HG03457 (cell line): ENCODE data around the gene GAB2.
A peak's percentile ranks its signal among the peaks of the same experiment; 100 is the strongest.

Experiments
- ATAC-seq: cut with Tn5 transposase; IDR thresholded peaks from one replicate; pipeline ENCODE4 v1.9.1; 2021; ENCODE audit warnings: moderate number of reproducible peaks; ENCODE audit not compliant: unreplicated experiment

GAB2 gene

DNA sequence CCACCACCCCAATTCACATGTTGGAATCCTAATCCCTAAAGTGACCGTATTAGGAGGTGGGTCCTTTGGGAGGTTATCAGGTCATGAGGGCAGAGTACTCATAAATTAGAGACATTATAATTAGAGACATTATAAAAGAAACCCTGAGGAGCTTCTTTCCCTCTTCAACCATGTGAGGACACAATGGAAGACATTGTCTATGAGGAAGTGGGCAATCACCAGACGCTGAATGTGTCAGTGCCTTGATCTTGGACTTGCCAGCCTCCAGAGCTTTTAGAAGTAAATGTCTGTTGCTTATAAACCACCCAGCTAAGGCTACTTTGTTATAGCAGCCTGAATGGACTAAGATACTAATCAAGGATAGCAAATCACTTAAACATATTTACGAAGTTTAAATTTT lies 14.8 kb downstream of the GAB2 start:
- no peak for ATAC-seq

DNA sequence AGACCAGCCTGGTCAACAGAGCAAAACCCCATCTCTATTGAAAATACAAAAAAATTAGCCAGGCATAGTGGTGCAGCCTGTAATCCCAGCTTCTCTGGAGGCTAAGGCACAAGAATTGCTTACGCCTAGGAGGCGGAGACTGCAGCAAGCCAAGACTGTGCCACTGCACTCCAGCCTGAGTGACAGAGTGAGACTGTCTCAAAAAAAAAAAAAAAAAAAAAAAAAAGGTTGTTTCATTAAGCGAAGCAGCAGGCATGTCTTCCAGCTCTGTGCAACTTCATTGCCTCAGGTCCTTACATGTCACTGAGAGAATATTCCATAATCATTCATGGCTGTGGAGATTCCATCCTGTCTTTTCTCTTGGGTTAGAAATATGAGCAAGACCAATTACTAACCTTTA lies 16.9 kb downstream of the GAB2 start:
- no peak for ATAC-seq

DNA sequence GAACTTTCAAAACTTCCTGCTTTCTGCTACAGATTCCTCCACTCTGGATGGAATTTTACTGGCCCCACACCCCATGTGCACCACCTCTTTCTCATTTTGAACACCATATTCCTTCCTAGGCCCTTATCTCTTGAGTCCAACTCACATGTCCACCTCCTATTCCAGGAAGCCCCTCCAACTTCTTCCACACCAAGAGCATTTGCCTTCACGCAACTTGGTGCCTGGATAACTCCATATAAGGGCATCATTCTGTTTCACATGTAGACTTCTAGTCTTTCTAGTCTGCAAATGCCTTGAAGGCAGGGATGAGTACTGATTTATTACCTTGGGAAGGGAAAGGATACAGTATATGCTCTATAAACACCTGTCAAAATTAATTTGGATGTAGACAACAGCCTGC lies 17.5 kb downstream of the GAB2 start:
- ATAC-seq = no peak

DNA sequence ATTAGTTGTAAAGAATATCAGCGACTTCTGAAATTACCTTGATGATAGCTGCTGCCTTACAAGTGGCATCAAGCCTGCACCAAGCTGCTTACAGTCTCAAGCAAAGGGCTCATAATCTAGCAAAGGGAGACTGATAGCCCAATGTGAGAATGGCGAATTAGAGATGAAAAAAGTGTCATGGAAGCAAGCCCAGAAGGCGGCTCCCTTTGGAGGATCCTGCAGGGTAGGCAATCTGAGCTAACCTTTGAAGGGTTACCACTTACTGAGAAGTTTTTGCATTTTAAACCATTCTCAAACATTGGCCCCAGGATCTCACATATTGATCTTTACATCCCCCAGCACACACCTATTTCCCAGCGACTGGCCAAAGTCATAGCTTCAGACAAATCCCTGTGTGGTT lies 18.5 kb downstream of the GAB2 start:
- no peak for ATAC-seq

DNA sequence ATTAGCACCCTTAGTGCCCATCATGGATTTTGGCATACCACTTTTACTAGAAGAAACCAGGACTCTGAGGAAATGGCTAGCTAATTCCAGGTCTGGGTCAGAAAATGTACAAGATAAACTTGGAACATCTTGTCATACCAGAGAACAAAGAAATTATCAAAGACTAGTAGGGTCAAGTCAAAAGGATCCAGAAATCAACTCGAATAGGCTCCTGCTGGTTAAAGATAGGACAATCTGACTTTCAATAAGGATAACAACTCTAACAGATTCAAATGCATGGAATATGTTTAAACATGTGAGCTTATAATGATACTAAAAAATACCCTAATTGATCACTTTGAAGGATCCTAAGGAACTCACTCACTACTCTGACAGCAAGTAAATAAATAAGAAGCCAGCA lies 18.9 kb downstream of the GAB2 start:
- ATAC-seq = no peak

DNA sequence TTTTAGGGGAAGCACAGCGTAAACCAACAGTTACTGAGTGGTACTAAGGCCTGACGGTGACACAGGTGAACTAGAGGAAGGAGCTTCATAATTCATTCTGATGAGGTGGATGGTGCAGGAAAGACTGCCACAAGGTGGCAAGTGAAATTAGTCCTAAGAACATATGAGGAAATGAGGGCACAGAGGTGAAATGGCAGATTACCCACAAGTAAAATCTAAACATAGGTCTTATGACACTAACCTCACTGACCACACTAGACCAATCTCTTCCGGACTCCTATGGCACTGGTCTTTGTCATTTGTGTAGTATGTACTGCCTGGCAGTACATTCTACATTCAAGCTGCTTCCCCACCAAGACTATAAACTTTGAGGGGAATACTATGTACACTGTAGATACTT lies 20.2 kb downstream of the GAB2 start:
- peak; percentile 85 for ATAC-seq

DNA sequence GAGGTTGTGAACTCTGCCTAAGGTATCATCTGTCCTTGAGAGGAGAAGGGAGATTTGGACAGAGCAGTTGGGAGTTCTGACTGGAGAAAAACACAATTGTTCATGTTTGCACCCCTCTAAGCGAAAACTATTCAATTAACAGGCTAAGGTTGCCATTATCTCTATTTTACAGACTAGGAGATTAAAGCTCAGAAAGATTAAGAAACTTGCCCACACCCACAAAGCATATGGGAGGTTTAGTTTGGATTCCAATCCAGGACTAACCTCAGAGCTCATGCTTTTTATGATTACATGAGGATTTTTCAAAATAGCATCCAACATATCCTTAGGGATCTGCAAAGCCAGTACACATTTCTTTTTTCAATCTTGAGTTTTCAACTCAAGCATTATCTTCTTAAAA lies 22.0 kb downstream of the GAB2 start:
- ATAC-seq = no peak

- no peak for ATAC-seq
Measured at GRCh38 chr11:78392854-78393253, 24.8 kb downstream of the GAB2 start.

DNA sequence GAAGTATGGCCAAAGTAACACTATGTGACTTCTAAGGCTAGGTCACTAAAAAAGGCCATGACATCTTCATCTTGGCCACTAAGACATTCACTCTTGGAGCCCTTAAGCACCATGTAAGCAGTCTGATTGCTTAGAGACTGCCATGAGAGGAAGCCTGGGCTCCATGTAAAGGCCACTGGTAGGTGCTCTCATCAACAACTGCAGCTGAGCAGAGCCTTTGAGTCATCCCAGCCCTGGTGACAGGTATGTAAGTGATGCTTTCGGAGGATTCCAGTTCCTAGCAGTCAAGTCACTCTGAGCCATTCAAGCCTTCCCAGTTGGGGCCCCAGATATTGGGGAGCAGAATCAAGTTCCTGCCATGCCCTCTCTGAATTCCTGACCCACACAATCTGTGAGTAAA lies 26.2 kb downstream of the GAB2 start:
- ATAC-seq = no peak

DNA sequence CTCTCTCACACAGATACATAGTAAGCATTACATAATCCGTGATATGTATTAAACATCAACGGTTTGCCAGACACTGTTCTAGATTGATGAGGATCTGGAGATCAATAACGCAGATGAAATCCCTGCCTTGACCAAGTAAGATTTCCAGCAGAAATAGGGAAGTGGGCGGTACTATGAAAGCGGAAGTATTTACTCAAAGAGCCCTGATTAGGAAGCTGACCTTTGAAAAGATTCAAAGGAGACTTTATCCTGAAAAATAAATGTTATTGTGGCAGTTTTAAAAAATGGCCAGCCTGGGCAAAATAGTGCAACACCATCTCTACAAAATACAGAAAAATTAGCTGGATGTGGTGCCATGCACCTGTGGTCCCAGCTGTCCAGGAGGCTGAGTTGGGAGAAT lies 26.8 kb downstream of the GAB2 start:
- no peak for ATAC-seq

GRCh38 chr11:78386215-78386941 lies 31.2 kb downstream of the GAB2 start:
- no peak for ATAC-seq

- ATAC-seq = no peak
Measured at GRCh38 chr11:78385205-78385604, 32.4 kb downstream of the GAB2 start.

DNA sequence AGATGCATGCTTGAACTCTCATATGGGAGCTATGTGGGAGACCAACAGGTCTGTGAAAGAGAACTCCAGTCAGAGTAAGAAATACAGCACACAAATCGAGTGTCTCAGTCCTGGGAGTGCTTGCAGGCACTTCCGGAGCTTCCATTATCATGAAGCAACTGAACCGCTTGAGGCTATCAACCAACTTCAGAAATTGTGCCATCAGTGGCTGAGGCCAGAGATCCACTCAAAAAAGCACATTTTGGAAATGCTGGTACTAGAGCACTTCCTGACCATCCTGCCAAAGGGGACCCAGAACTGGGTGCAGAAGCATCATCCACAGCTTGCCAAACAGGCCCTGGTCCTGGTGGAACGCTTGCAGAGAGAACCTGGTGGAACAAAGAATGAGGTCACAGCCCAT lies 33.4 kb downstream of the GAB2 start:
- no peak for ATAC-seq

- ATAC-seq = no peak
Measured at GRCh38 chr11:78381865-78382264, 35.8 kb downstream of the GAB2 start.

DNA sequence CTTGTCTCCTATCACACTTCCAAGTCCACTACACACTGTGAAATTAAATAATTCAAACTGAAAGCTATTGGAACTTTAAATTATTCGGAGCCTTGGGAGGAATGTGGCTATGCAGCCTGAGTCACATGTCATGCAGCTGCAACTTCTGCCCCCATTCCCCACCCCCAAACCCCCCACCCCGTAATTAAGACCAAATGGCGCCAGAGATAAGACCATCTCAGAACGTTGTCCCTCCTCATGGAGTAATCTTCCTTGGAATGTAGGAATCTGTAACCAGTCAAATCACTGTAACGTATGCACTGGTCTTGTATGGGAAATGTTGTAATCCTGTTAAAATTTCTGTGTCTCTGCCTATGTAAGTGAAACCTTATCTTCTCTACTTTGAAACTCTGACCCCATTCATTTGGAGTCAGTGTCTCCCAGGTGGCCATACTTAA lies 37.0 kb downstream of the GAB2 start:
- no peak for ATAC-seq

DNA sequence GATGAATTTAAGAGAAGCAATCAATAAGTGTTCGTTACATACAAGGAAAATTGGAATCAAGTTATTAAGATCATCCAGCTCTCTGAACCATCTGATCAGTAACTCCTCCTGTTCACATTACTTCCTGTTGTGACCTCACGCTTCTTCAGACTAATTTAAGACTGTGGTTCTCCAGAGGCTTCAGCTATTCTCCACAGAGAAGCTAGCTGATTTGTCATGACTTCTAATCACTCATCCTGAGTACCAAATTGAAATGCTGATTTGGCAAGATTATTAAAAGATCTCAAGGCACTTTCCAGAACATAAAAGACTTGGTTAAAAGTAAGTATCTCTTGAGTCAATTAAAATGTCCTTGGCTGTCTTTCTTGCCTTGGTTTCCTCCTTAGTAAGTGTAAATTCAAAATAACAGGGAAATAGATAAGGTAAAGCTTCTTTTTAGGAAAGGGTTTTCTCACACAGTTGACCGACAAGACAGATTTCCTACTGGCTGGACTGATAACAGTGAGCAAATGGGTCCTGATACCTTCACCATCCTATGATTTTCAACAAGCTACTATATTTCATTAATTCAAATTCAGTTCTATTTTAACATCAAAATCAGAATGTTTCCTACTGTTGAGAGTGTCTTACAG lies 38.5 kb downstream of the GAB2 start:
- no peak for ATAC-seq

DNA sequence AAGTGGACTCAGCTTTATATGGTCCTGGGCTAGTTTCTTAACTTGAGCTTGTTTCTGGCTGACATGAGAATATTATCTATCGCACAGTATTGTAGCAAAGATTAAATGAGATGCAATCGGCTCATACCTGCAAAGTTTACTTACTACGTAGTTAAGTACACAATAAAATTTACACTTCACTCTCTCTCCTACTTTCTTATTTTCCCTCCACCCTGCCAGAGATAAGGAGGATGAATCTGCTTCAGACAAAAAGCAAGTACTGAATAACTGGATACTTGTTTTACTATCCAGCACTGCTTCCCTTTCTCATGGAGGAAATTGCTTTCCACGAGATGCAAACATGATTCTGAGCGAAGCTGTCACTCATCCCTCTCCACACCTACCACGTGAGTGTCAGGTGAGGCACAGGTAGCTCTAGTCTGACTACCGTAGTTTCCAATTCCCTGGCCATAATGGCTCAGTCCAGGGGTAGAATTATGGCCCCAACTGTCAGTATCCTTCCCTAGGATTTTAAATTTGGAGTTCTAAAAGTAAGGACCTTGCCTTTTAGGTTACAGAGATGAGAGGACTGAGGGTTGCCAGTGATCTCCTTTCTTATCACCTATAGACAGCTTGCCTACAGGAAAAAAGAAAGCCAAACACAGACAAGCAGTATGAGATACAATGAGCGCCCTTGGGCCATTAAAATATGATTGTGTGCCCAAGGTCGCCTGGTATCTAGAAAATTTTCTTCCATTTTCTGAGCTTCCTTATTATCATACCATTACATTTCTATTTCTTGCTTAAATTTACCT lies 39.8 kb downstream of the GAB2 start:
- ATAC-seq = no peak

GRCh38 chr11:78376858-78377257 lies 40.8 kb downstream of the GAB2 start:
- no peak for ATAC-seq

DNA sequence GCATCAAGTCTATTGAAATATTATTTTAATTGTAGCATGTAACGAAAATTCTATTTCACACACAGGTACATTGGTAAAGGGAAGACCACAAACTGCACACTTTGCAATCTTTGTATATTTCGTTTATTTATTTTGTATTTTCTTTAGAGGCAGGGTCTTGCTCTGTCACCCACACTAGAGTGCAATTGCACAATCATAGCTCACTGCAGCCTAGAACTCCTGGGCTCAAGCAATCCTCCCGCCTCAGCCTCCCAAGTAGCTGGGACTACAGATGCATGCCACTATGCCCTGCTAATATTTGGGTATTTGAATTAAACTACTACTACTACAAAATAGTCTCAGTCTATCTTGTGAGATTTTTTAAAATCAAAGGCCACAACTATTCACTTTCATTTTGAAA lies 42.7 kb downstream of the GAB2 start:
- ATAC-seq = no peak

DNA sequence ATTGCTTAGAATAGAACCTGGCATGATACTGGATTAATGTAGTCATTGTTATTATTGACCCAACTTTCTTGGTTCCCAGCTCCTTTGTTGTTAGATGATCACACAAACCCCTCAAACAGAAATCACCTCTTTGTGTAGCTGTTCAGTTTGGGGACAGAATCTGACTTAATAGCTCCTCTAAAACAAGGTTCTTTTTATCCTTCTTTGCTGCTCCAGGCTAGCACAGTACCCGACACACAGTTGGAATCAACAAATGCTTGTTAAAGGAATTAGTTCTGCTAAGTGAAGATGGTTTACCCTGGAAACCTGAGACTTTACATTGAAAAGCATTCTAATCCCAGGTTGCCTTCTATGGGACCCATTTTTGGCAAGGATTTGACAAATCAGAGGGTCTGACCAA lies 43.9 kb downstream of the GAB2 start:
- ATAC-seq = no peak

- ATAC-seq = no peak
Measured at GRCh38 chr11:78372114-78372768, 45.4 kb downstream of the GAB2 start.
